ENCODE measurements around the gene ARHGAP18. TPM values are rescaled to one million over a fixed set of nuclear protein-coding genes. Genes with fewer than 3 reads are reported as not detected.

ARHGAP18 gene
- total and polyA plus RNA-seq, 2 of the 13 experiments (the other 11 are each of a cell fraction or from before 2014, with no cell fraction given): 58.2 to 115 TPM

DNA sequence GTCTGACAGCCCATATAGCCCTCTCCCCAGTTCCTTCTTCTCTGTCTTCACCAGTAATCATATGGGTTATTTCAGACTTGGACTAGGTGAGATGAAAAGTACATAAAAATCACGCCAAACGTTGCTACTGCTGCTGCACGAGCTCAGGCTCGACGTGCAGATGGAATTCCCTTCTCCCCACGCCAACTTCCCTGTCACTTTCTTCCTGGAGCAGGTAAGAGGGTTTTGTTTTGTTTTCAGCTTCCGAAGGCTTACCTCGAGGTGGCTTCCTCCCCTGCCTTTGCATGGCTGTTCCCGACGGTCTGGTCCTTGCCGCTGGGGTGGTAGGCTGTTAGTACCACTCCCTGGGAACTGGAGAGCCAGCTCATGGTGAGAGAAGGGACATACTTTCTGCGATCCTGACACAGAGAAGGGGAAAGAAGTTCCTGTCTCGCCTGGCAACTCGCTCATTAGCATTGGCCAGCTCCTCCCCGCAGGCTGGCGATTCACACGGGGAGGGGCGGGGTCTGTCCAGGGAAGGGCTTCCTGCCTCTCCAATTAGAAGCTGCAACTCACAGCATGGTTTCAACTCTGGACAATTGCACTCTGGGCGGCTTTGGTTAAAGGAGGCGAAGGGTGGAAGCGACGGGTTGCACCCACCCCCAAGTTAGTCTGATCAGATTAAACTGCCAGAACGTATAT, at the start of gene ARHGAP18 (continued):
- TF ChIP-seq, protein P1, sequence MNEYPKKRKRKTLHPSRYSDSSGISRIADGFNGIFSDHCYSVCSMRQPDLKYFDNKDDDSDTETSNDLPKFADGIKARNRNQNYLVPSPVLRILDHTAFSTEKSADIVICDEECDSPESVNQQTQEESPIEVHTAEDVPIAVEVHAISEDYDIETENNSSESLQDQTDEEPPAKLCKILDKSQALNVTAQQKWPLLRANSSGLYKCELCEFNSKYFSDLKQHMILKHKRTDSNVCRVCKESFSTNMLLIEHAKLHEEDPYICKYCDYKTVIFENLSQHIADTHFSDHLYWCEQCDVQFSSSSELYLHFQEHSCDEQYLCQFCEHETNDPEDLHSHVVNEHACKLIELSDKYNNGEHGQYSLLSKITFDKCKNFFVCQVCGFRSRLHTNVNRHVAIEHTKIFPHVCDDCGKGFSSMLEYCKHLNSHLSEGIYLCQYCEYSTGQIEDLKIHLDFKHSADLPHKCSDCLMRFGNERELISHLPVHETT (CRISPR knock-in tag; conservative IDR thresholded peaks at IDR 0.05): peak; percentile 63; the same call in 1 of the 2 replicates
- TF ChIP-seq NFKB2 (CRISPR knock-in tag; IDR thresholded peaks at IDR 0.05; ENCODE audit: borderline replicate concordance) (peak; percentile 90; the same call in 1 of the 2 replicates), CCAR2 (optimal IDR thresholded peaks at IDR 0.05; ENCODE audit: low read depth, low read length) (no peak), ZNF235 (CRISPR knock-in tag; IDR thresholded peaks at IDR 0.05; ENCODE audit: borderline replicate concordance) (peak; percentile 66; the same call in 1 of the 2 replicates), GPN1 (CRISPR knock-in tag; IDR thresholded peaks at IDR 0.05; ENCODE audit: borderline replicate concordance) (no peak), KDM6A (CRISPR knock-in tag; IDR thresholded peaks at IDR 0.05; ENCODE audit: low read depth) (no peak), ZMYM2 (CRISPR knock-in tag; IDR thresholded peaks at IDR 0.05) (peak; percentile 79), SP5 (CRISPR knock-in tag; IDR thresholded peaks at IDR 0.05; ENCODE audit: borderline replicate concordance, low read depth) (peak; percentile 94), NFRKB (IDR thresholded peaks at IDR 0.05) (no peak), RXRB (CRISPR knock-in tag; IDR thresholded peaks at IDR 0.05; ENCODE audit: borderline replicate concordance) (peak; percentile 83), HMGA1 (CRISPR knock-in tag; conservative IDR thresholded peaks at IDR 0.05) (no peak)
- TF ChIP-seq, protein P2, sequence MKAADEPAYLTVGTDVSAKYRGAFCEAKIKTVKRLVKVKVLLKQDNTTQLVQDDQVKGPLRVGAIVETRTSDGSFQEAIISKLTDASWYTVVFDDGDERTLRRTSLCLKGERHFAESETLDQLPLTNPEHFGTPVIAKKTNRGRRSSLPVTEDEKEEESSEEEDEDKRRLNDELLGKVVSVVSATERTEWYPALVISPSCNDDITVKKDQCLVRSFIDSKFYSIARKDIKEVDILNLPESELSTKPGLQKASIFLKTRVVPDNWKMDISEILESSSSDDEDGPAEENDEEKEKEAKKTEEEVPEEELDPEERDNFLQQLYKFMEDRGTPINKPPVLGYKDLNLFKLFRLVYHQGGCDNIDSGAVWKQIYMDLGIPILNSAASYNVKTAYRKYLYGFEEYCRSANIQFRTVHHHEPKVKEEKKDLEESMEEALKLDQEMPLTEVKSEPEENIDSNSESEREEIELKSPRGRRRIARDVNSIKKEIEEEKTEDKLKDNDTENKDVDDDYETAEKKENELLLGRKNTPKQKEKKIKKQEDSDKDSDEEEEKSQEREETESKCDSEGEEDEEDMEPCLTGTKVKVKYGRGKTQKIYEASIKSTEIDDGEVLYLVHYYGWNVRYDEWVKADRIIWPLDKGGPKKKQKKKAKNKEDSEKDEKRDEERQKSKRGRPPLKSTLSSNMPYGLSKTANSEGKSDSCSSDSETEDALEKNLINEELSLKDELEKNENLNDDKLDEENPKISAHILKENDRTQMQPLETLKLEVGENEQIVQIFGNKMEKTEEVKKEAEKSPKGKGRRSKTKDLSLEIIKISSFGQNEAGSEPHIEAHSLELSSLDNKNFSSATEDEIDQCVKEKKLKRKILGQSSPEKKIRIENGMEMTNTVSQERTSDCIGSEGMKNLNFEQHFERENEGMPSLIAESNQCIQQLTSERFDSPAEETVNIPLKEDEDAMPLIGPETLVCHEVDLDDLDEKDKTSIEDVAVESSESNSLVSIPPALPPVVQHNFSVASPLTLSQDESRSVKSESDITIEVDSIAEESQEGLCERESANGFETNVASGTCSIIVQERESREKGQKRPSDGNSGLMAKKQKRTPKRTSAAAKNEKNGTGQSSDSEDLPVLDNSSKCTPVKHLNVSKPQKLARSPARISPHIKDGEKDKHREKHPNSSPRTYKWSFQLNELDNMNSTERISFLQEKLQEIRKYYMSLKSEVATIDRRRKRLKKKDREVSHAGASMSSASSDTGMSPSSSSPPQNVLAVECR (CRISPR knock-in tag; IDR thresholded peaks at IDR 0.05; ENCODE audit: borderline replicate concordance): peak; percentile 95
- TF ChIP-seq, protein P3, sequence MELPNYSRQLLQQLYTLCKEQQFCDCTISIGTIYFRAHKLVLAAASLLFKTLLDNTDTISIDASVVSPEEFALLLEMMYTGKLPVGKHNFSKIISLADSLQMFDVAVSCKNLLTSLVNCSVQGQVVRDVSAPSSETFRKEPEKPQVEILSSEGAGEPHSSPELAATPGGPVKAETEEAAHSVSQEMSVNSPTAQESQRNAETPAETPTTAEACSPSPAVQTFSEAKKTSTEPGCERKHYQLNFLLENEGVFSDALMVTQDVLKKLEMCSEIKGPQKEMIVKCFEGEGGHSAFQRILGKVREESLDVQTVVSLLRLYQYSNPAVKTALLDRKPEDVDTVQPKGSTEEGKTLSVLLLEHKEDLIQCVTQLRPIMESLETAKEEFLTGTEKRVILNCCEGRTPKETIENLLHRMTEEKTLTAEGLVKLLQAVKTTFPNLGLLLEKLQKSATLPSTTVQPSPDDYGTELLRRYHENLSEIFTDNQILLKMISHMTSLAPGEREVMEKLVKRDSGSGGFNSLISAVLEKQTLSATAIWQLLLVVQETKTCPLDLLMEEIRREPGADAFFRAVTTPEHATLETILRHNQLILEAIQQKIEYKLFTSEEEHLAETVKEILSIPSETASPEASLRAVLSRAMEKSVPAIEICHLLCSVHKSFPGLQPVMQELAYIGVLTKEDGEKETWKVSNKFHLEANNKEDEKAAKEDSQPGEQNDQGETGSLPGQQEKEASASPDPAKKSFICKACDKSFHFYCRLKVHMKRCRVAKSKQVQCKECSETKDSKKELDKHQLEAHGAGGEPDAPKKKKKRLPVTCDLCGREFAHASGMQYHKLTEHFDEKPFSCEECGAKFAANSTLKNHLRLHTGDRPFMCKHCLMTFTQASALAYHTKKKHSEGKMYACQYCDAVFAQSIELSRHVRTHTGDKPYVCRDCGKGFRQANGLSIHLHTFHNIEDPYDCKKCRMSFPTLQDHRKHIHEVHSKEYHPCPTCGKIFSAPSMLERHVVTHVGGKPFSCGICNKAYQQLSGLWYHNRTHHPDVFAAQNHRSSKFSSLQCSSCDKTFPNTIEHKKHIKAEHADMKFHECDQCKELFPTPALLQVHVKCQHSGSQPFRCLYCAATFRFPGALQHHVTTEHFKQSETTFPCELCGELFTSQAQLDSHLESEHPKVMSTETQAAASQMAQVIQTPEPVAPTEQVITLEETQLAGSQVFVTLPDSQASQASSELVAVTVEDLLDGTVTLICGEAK (IDR thresholded peaks at IDR 0.05): no peak
- TF ChIP-seq, protein P3 (CRISPR knock-in tag; IDR thresholded peaks at IDR 0.05): peak; percentile 56; the same call in 1 of the 2 replicates
